NB4 (cell line): ENCODE measurements around the gene TOM1L2.

ENCODE experiments used
- DNase-seq: peaks from one replicate; pipeline ENCODE4 v3.0.0; 2010; ENCODE audit warnings: low read depth
- H3K4me3 ChIP-seq: one replicate; pipeline ENCODE4 v1.5.1; 2011; ENCODE audit warnings: mild to moderate bottlenecking, low read depth, low read length, moderate library complexity
- CTCF ChIP-seq: IDR thresholded peaks from one replicate; pipeline ENCODE4 v1.5.1; 2012; ENCODE audit warnings: low read depth, low read length
- MAX ChIP-seq: IDR thresholded peaks from 2 replicates; pipeline ENCODE4 v1.6.1; 2011; ENCODE audit warnings: low read depth, low read length
- MYC ChIP-seq: IDR thresholded peaks from 2 replicates; pipeline ENCODE4 v1.6.1; 2011; ENCODE audit warnings: low read depth, low read length
- POLR2A ChIP-seq: IDR thresholded peaks from 2 replicates; pipeline ENCODE4 v1.6.1; 2011; ENCODE audit warnings: mild to moderate bottlenecking; ENCODE audit not compliant: insufficient read length; ENCODE audit errors: extremely low read depth

Gene TOM1L2

GRCh38 chr17:17887752-17888304 is 84.4 kb downstream of the TOM1L2 start:
- no peak overlapping the region for H3K4me3 ChIP-seq
- no peak for DNase-seq
- TF ChIP-seq MAX (no peak), POLR2A (no peak), MYC (no peak), CTCF (no peak)

- TF ChIP-seq POLR2A: no peak
- TF ChIP-seq MAX: no peak
- no peak for TF ChIP-seq CTCF
- no peak for TF ChIP-seq MYC
- no peak overlapping the region for H3K4me3 ChIP-seq
- DNase-seq: no peak
Measured at GRCh38 chr17:17886726-17887125, 85.5 kb downstream of the TOM1L2 start.

GRCh38 chr17:17886226-17886625 is 86.0 kb downstream of the TOM1L2 start:
- TF ChIP-seq CTCF (no peak), POLR2A (no peak), MYC (no peak), MAX (no peak)
- no peak for DNase-seq

GRCh38 chr17:17884391-17885357 is 87.5 kb downstream of the TOM1L2 start:
- no peak for TF ChIP-seq CTCF
- no peak for TF ChIP-seq MAX
- no peak for TF ChIP-seq POLR2A
- TF ChIP-seq MYC: no peak
- H3K4me3 ChIP-seq: no peak overlapping the region
- DNase-seq: no peak

More at GRCh38 chr17:17886226-17886625, 86.0 kb downstream of the TOM1L2 start:
- H3K4me3 ChIP-seq: no peak overlapping the region

- no peak for TF ChIP-seq CTCF
- no peak for TF ChIP-seq POLR2A
- TF ChIP-seq MAX: no peak
- no peak for TF ChIP-seq MYC
- no peak overlapping the region for H3K4me3 ChIP-seq
- no peak for DNase-seq
Measured at GRCh38 chr17:17883801-17884200, 88.4 kb downstream of the TOM1L2 start.
